B cell (primary cell): Measurements from ENCODE around the gene ATAD2B. TPM values are rescaled to one million over a fixed set of nuclear protein-coding genes. Genes with fewer than 3 reads are reported as not detected.

Source experiments
- polyA plus RNA-seq: library from polyadenylated mRNA; depleted of rRNA; stranded (reverse); fragments of >200 nt; gene quantifications from 2 replicates; pipeline ENCODE4 v1.2.3, GENCODE V29; 2012
- total RNA-seq, 2 donors: library from RNA; stranded (reverse); fragments of 120-200 nt in 1 of 2; gene quantifications; 1 replicate in 1 of 2; 2 replicates in 1 of 2; pipeline versions ENCODE4 v1.2.3 to v1.2.4, GENCODE V29; 2013 to 2022

Gene ATAD2B
- total and polyA plus RNA-seq, 2 donors (not counting 1 experiment from before 2014, with no cell fraction given) = 5.1 to 90.8 TPM

Other genes starting within 250 kb of the ATAD2B start
- gene UBXN2A, start 13.3 kb upstream of the ATAD2B start, total RNA-seq = 13.4 and 14.2 TPM in 2 replicates
- gene UBXN2A, start 13.3 kb upstream of the ATAD2B start, polyA plus RNA-seq = 2.7 and 2.8 TPM in 2 replicates
- gene MFSD2B, start 83.0 kb upstream of the ATAD2B start, total RNA-seq = not detected in 2 replicates
- not detected in 2 replicates for gene MFSD2B, start 83.0 kb upstream of the ATAD2B start, polyA plus RNA-seq
- gene WDCP, start 120.3 kb upstream of the ATAD2B start, total RNA-seq = 21.6 and 22.3 TPM in 2 replicates
- gene WDCP, start 120.3 kb upstream of the ATAD2B start, polyA plus RNA-seq = 2.2 and 3.9 TPM in 2 replicates
- gene FKBP1B, start 122.6 kb upstream of the ATAD2B start, total RNA-seq = 3.1 and 3.8 TPM in 2 replicates
- 0.85 and 0.99 TPM in 2 replicates for gene FKBP1B, start 122.6 kb upstream of the ATAD2B start, polyA plus RNA-seq
- gene SF3B6, start 149.2 kb upstream of the ATAD2B start, total RNA-seq = 45.0 and 47.2 TPM in 2 replicates
- 48.4 and 71.6 TPM in 2 replicates for gene SF3B6, start 149.2 kb upstream of the ATAD2B start, polyA plus RNA-seq
- 3.9 and 5.2 TPM in 2 replicates for gene TP53I3, start 157.7 kb upstream of the ATAD2B start, total RNA-seq
- 7.3 and 8.0 TPM in 2 replicates for gene TP53I3, start 157.7 kb upstream of the ATAD2B start, polyA plus RNA-seq
- 0.39 and 0.66 TPM in 2 replicates for gene PFN4, start 196.2 kb upstream of the ATAD2B start, total RNA-seq
- gene PFN4, start 196.2 kb upstream of the ATAD2B start, polyA plus RNA-seq = 0.13 and 0.39 TPM in 2 replicates
- 47.2 and 49.6 TPM in 2 replicates for gene FAM228B, start 196.3 kb upstream of the ATAD2B start, total RNA-seq
- 9.8 and 13.4 TPM in 2 replicates for gene FAM228B, start 196.3 kb upstream of the ATAD2B start, polyA plus RNA-seq
- gene FAM228A, start 247.9 kb upstream of the ATAD2B start, total RNA-seq = 0.27 TPM in 1 of 2 replicates, not detected in the other
- gene FAM228A, start 247.9 kb upstream of the ATAD2B start, polyA plus RNA-seq = 0.07 TPM in 1 of 2 replicates, not detected in the other